Caco-2 (cell line): Measurements from ENCODE around the gene HES7. TPM values are rescaled to one million over a fixed set of nuclear protein-coding genes. Genes with fewer than 3 reads are reported as not detected.

Experiments
- BruUV-seq: library from RNA; stranded (reverse); fragments of 400-500 nt; replicated peaks from 2 replicates; lab custom pipeline; 2021; lab: Mats Ljungman, UMichigan
- CTCF ChIA-PET: fragments of 300-600 bp; sonication (Branson Sonifier 250); formaldehyde crosslinking; loops from one replicate; lab custom pipeline; 2022; ENCODE audit warnings: antibody characterized with exemption; lab: Charles Lee
- POLR2A ChIA-PET: fragments of 300-600 bp; sonication (Branson Sonifier 250); formaldehyde crosslinking; loops from one replicate; lab custom pipeline; 2022; ENCODE audit warnings: antibody characterized with exemption; lab: Charles Lee
- DNase-seq, 2 experiments: peaks; one replicate each; pipeline versions ENCODE4 v3.0.0 to v3.0.0-alpha.2; 2020 to 2022
- H3K27me3 ChIP-seq: replicated peaks from 2 replicates; pipeline ENCODE4 v1.6.0; 2011; ENCODE audit warnings: low read length; ENCODE audit not compliant: control insufficient read depth, insufficient read depth
- H3K36me3 ChIP-seq: 2 replicates; pipeline ENCODE4 v1.5.1; 2011; ENCODE audit warnings: low read length; ENCODE audit not compliant: control insufficient read depth, insufficient read depth
- H3K4me1 ChIP-seq: fragments of 250-450 bp; sonication (Bioruptor Pico); 2 replicates; pipeline ENCODE4 v1.5.1; 2020; ENCODE audit warnings: mild to moderate bottlenecking
- H3K4me3 ChIP-seq: 2 replicates; pipeline ENCODE4 v1.5.1; 2011; ENCODE audit warnings: low read depth, mild to moderate bottlenecking, control low read depth, low read length
- H3K9me3 ChIP-seq: fragments of 250-450 bp; sonication (Bioruptor Pico); 2 replicates; pipeline ENCODE4 v1.5.1; 2020; ENCODE audit warnings: mild to moderate bottlenecking, moderate library complexity
- H3K27ac Mint-ChIP-seq: one replicate; pipeline ENCODE4 v1.8.0; 2022; ENCODE audit warnings: mixed read lengths; ENCODE audit not compliant: unreplicated experiment
- H3K27me3 Mint-ChIP-seq: one replicate; pipeline ENCODE4 v1.8.0; 2022; ENCODE audit warnings: mixed read lengths; ENCODE audit not compliant: insufficient read depth, unreplicated experiment
- H3K36me3 Mint-ChIP-seq: one replicate; pipeline ENCODE4 v1.8.0; 2022; ENCODE audit warnings: mild to moderate bottlenecking, mixed read lengths; ENCODE audit not compliant: insufficient read depth, unreplicated experiment
- H3K4me1 Mint-ChIP-seq: one replicate; pipeline ENCODE4 v1.8.0; 2022; ENCODE audit warnings: low read depth, mixed read lengths; ENCODE audit not compliant: unreplicated experiment
- H3K4me3 Mint-ChIP-seq: one replicate; pipeline ENCODE4 v1.8.0; 2022; ENCODE audit warnings: mild to moderate bottlenecking, moderate library complexity, mixed read lengths; ENCODE audit not compliant: unreplicated experiment
- H3K9me3 Mint-ChIP-seq: one replicate; pipeline ENCODE4 v1.8.0; 2022; ENCODE audit warnings: mixed read lengths; ENCODE audit not compliant: unreplicated experiment
- CTCF ChIP-seq, 2 experiments: fragments of 200-600 bp in 1 of 2; IDR thresholded peaks; 1 replicate in 1 of 2; 2 replicates in 1 of 2; pipeline versions ENCODE4 v1.5.1 to v1.8.0; 2011 to 2022; ENCODE audit warnings: antibody characterized with exemption in 1 of 2, control low read depth in 1 of 2, inconsistent platforms in 1 of 2, low read depth in 1 of 2, low read length in 1 of 2, mild to moderate bottlenecking in 1 of 2, moderate library complexity in 1 of 2; ENCODE audit not compliant: insufficient read depth in 1 of 2, severe bottlenecking in 1 of 2, unreplicated experiment in 1 of 2
- intact Hi-C: fragments of 100-400 bp; cut with micrococcal nuclease; formaldehyde crosslinking; loops from one replicate; pipeline ENCODE4 v1.10.0; 2022; ENCODE audit not compliant: unreplicated experiment
- total RNA-seq: library from RNA; stranded (reverse); gene quantifications from 2 replicates; pipeline ENCODE4 v1.2.3, GENCODE V29; 2022

HES7 gene
- total RNA-seq, 1 experiment from 2014 or later = not detected

GRCh38 chr17:8076502-8077266 is 47.2 kb downstream of the HES7 start:
- no peaks in the 10 kb centered on the region for H3K9me3 ChIP-seq
- ChIA-PET CTCF (interaction anchor here (0.6 kb wide), 1 partner anchor 100 kb away, joined by 4 read pairs; no protein-coding TSS in a partner anchor), POLR2A (interaction anchor here (0.6 kb wide), 1 partner anchor 46 kb away, joined by 7 read pairs; no protein-coding TSS in a partner anchor)
- H3K4me3 ChIP-seq = no peak overlapping the region
- TF ChIP-seq CTCF (IDR thresholded peaks at IDR 0.05; ENCODE audit: insufficient read depth in 1 of 2, low read depth in 1 of 2, low read length in 1 of 2, severe bottlenecking in 1 of 2, unreplicated experiment in 1 of 2) = no peak
- H3K36me3 Mint-ChIP-seq = no peaks in the 10 kb centered on the region
- H3K9me3 Mint-ChIP-seq = no peaks in the 10 kb centered on the region
- H3K4me3 Mint-ChIP-seq = no peak overlapping the region
- BruUV-seq = no TSS peak
- DNase-seq = no peak
- H3K27ac Mint-ChIP-seq = no peak overlapping the region
- H3K4me1 ChIP-seq = no peaks in the 10 kb centered on the region
- peaks cover 10% of the 10 kb centered on the region for H3K27me3 Mint-ChIP-seq
- intact Hi-C loops = no loop called here
- H3K4me1 Mint-ChIP-seq = no peaks in the 10 kb centered on the region
- H3K27me3 ChIP-seq = no peaks in the 10 kb centered on the region
- H3K36me3 ChIP-seq = no peaks in the 10 kb centered on the region

GRCh38 chr17:8075574-8076342 is 48.1 kb downstream of the HES7 start:
- H3K36me3 ChIP-seq = no peaks in the 10 kb centered on the region
- Mint-ChIP-seq H3K27me3 (peaks cover 10% of the 10 kb centered on the region), H3K9me3 (no peaks in the 10 kb centered on the region), H3K36me3 (no peaks in the 10 kb centered on the region), H3K4me1 (no peaks in the 10 kb centered on the region), H3K27ac (no peak overlapping the region), H3K4me3 (no peak overlapping the region)
- H3K4me3 ChIP-seq = no peak overlapping the region
- H3K27me3 ChIP-seq = no peaks in the 10 kb centered on the region
- intact Hi-C loops = no loop called here
- BruUV-seq = no TSS peak
- CTCF ChIA-PET = interaction anchor here (2.9 kb wide), 1 partner anchor 45 kb away, joined by 8 read pairs; no protein-coding TSS in a partner anchor
- H3K4me1 ChIP-seq = no peaks in the 10 kb centered on the region
- POLR2A ChIA-PET = no interaction called here
- no peak for DNase-seq
- H3K9me3 ChIP-seq = no peaks in the 10 kb centered on the region
- TF ChIP-seq CTCF (IDR thresholded peaks at IDR 0.05; ENCODE audit: insufficient read depth in 1 of 2, low read depth in 1 of 2, low read length in 1 of 2, severe bottlenecking in 1 of 2, unreplicated experiment in 1 of 2) = no peak

- no peaks in the 10 kb centered on the region for H3K36me3 ChIP-seq
- no peaks in the 10 kb centered on the region for H3K27me3 ChIP-seq
- POLR2A ChIA-PET = no interaction called here
- intact Hi-C loops = no loop called here
- H3K36me3 Mint-ChIP-seq = no peaks in the 10 kb centered on the region
- no peak for DNase-seq
- H3K27me3 Mint-ChIP-seq = peaks cover 10% of the 10 kb centered on the region
- H3K27ac Mint-ChIP-seq = no peak overlapping the region
- H3K4me3 Mint-ChIP-seq = no peak overlapping the region
- TF ChIP-seq CTCF (IDR thresholded peaks at IDR 0.05; ENCODE audit: insufficient read depth in 1 of 2, low read depth in 1 of 2, low read length in 1 of 2, severe bottlenecking in 1 of 2, unreplicated experiment in 1 of 2) = no peak
- no peaks in the 10 kb centered on the region for H3K4me1 Mint-ChIP-seq
- CTCF ChIA-PET = interaction anchor here (2.9 kb wide), 1 partner anchor 46 kb away, joined by 8 read pairs; no protein-coding TSS in a partner anchor
- no peaks in the 10 kb centered on the region for H3K9me3 ChIP-seq
- H3K4me1 ChIP-seq = no peaks in the 10 kb centered on the region
- H3K9me3 Mint-ChIP-seq = no peaks in the 10 kb centered on the region
- no TSS peak for BruUV-seq
- no peak overlapping the region for H3K4me3 ChIP-seq
Measured at GRCh38 chr17:8075081-8075480, 48.8 kb downstream of the HES7 start.
